PC-3 (cell line): ENCODE measurements around the gene RGS7BP. TPM values are rescaled to one million over a fixed set of nuclear protein-coding genes. Genes with fewer than 3 reads are reported as not detected.

ENCODE experiments used
- ATAC-seq: fragments of 200-7000 bp; cut with Tn5 transposase; 2 replicates; pipeline ENCODE4 v1.9.1; 2020; ENCODE audit warnings: mild to moderate bottlenecking, moderate library complexity
- BruUV-seq: library from RNA; stranded (reverse); fragments of 400-500 nt; replicated peaks from 2 replicates; lab custom pipeline; 2021; lab: Mats Ljungman, UMichigan
- CTCF ChIA-PET: fragments of 300-600 bp; sonication (Branson Sonifier 250); formaldehyde crosslinking; loops from one replicate; lab custom pipeline; 2022; ENCODE audit warnings: antibody characterized with exemption; lab: Charles Lee
- POLR2A ChIA-PET: fragments of 300-600 bp; sonication (Branson Sonifier 250); formaldehyde crosslinking; loops from one replicate; lab custom pipeline; 2022; ENCODE audit warnings: antibody characterized with exemption; ENCODE audit not compliant: unreplicated experiment; lab: Charles Lee
- DNase-seq: peaks from one replicate; pipeline ENCODE4 v3.0.0-alpha.2; 2015
- H2AFZ ChIP-seq: fragments of 300-600 bp; sonication (generic); 2 replicates; pipeline ENCODE4 v1.6.0; 2016; ENCODE audit warnings: antibody characterized with exemption, low read length
- H3F3A ChIP-seq: fragments of 300-600 bp; sonication (generic); one replicate; pipeline ENCODE4 v1.6.0; 2017; ENCODE audit warnings: antibody characterized with exemption, low read length, control low read depth, mild to moderate bottlenecking; ENCODE audit not compliant: unreplicated experiment
- H3K27ac ChIP-seq: fragments of 300-600 bp; sonication (generic); 2 replicates; pipeline ENCODE4 v1.5.1; 2016; ENCODE audit warnings: mild to moderate bottlenecking, low read length
- H3K27me3 ChIP-seq: fragments of 300-600 bp; sonication (generic); 2 replicates; pipeline ENCODE4 v1.6.1; 2016; ENCODE audit warnings: low read length, mixed read lengths
- H3K36me3 ChIP-seq: fragments of 300-600 bp; sonication (generic); 2 replicates; pipeline ENCODE4 v1.6.1; 2016; ENCODE audit warnings: low read depth, mixed run types, low read length, mixed read lengths
- H3K4me1 ChIP-seq: fragments of 300-600 bp; sonication (generic); 2 replicates; pipeline ENCODE4 v1.5.1; 2016; ENCODE audit warnings: low read length; ENCODE audit not compliant: insufficient read depth
- H3K4me2 ChIP-seq: fragments of 300-600 bp; sonication (generic); 2 replicates; pipeline ENCODE4 v1.6.0; 2016; ENCODE audit warnings: low read length
- H3K4me3 ChIP-seq: fragments of 300-600 bp; sonication (generic); 2 replicates; pipeline ENCODE4 v1.5.1; 2016; ENCODE audit warnings: mild to moderate bottlenecking, low read length, mixed read lengths
- H3K79me2 ChIP-seq: fragments of 300-600 bp; sonication (generic); 2 replicates; pipeline ENCODE4 v1.6.1; 2017; ENCODE audit warnings: low read length, mixed read lengths
- H3K9ac ChIP-seq: fragments of 300-600 bp; sonication (generic); 2 replicates; pipeline ENCODE4 v1.6.0; 2016; ENCODE audit warnings: mild to moderate bottlenecking, low read length
- H3K9me2 ChIP-seq: fragments of 300-600 bp; sonication (generic); replicated peaks from 2 replicates; pipeline ENCODE4 v1.6.1; 2016; ENCODE audit warnings: mixed run types, low read length, mixed read lengths
- H3K9me3 ChIP-seq: fragments of 300-600 bp; sonication (generic); 2 replicates; pipeline ENCODE4 v1.6.1; 2016; ENCODE audit warnings: low read length, mixed read lengths
- H4K20me1 ChIP-seq: fragments of 300-600 bp; sonication (generic); 2 replicates; pipeline ENCODE4 v1.6.1; 2016; ENCODE audit warnings: low read length, mixed read lengths
- EZH2 ChIP-seq: fragments of 300-600 bp; sonication (generic); IDR thresholded peaks from one replicate; pipeline ENCODE4 v1.6.1; 2017; ENCODE audit warnings: antibody characterized with exemption, mild to moderate bottlenecking, low read length; ENCODE audit not compliant: unreplicated experiment
- EZH2phosphoT487 ChIP-seq: fragments of 300-600 bp; sonication (generic); IDR thresholded peaks from 2 replicates; pipeline ENCODE4 v1.6.1; 2018; ENCODE audit warnings: mild to moderate bottlenecking, antibody characterized with exemption, low read length, borderline replicate concordance
- intact Hi-C: fragments of 100-400 bp; cut with micrococcal nuclease; formaldehyde crosslinking; loops from 2 replicates; pipeline ENCODE4 v1.9.0; 2023
- total RNA-seq: library from RNA; depleted of rRNA; stranded (reverse); fragments of >200 nt; gene quantifications from 2 replicates; pipeline ENCODE4 v1.2.3, GENCODE V29; 2014
- TF ChIP-seq, protein P1 (sequence below): fragments of 300-600 bp; sonication (generic); conservative IDR thresholded peaks from 2 replicates; pipeline ENCODE4 v1.5.1; 2017; ENCODE audit warnings: antibody characterized with exemption, low read depth, mild to moderate bottlenecking, low read length

RGS7BP gene
- total RNA-seq, 1 experiment from 2014 or later: 1.2 TPM

- no peak for ATAC-seq
Observed at GRCh38 chr5:64615895-64616294, 110.1 kb downstream of the RGS7BP start.

DNA sequence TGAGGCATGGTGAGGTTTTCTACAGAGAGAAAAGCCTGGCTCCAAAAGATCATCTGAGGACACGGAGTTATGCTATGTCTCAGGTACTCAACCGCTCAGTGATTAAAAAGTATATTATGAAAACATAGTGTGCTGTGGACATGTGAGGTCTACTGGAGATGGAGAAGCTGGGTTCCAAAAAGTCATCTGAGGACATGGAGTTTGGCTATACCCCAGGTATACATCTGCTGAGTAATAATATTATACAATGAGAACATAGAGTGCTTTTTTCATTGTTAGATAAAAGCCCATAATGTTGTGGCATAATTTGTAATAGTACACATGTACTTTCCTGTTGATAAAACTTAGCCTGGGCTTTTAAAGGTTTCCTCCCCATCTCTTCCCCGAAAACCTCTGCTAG, 113.8 kb downstream of the RGS7BP start:
- no peak overlapping the region for H3K9ac ChIP-seq
- no peaks in the 10 kb centered on the region for H3K9me2 ChIP-seq
- ATAC-seq (no peak), DNase-seq (no peak)
- H3K9me3 ChIP-seq: no peaks in the 10 kb centered on the region
- ChIA-PET CTCF (no interaction called here), POLR2A (no interaction called here)
- no peak overlapping the region for H3K4me3 ChIP-seq
- TF ChIP-seq EZH2 (no peak), EZH2phosphoT487 (no peak)
- TF ChIP-seq, protein P1, sequence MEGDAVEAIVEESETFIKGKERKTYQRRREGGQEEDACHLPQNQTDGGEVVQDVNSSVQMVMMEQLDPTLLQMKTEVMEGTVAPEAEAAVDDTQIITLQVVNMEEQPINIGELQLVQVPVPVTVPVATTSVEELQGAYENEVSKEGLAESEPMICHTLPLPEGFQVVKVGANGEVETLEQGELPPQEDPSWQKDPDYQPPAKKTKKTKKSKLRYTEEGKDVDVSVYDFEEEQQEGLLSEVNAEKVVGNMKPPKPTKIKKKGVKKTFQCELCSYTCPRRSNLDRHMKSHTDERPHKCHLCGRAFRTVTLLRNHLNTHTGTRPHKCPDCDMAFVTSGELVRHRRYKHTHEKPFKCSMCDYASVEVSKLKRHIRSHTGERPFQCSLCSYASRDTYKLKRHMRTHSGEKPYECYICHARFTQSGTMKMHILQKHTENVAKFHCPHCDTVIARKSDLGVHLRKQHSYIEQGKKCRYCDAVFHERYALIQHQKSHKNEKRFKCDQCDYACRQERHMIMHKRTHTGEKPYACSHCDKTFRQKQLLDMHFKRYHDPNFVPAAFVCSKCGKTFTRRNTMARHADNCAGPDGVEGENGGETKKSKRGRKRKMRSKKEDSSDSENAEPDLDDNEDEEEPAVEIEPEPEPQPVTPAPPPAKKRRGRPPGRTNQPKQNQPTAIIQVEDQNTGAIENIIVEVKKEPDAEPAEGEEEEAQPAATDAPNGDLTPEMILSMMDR: no peak
- no TSS peak for BruUV-seq
- H4K20me1 ChIP-seq: no peaks in the 10 kb centered on the region
- H3K36me3 ChIP-seq: no peaks in the 10 kb centered on the region
- no peaks in the 10 kb centered on the region for H3K4me1 ChIP-seq
- H3K27me3 ChIP-seq: no peaks in the 10 kb centered on the region
- intact Hi-C loops: loop anchor here (10.0 kb wide), 1 partner anchor 545 kb away; no protein-coding TSS in a partner anchor
- H3K27ac ChIP-seq: no peak overlapping the region
- no peaks in the 10 kb centered on the region for H3K79me2 ChIP-seq
- H3F3A ChIP-seq: no peaks in the 10 kb centered on the region
- H3K4me2 ChIP-seq: no peak overlapping the region
- no peak overlapping the region for H2AFZ ChIP-seq

More at GRCh38 chr5:64615895-64616294, 110.1 kb downstream of the RGS7BP start:
- Histone ChIP-seq H3K9me3 (no peaks in the 10 kb centered on the region), H3K9ac (no peak overlapping the region), H3K4me3 (no peak overlapping the region), H3K79me2 (no peaks in the 10 kb centered on the region), H3K4me2 (no peak overlapping the region), H4K20me1 (no peaks in the 10 kb centered on the region), H3K27ac (no peak overlapping the region), H3F3A (no peaks in the 10 kb centered on the region), H3K4me1 (no peaks in the 10 kb centered on the region), H3K9me2 (no peaks in the 10 kb centered on the region), H3K36me3 (no peaks in the 10 kb centered on the region), H2AFZ (no peak overlapping the region), H3K27me3 (no peaks in the 10 kb centered on the region)
- no peak for DNase-seq
- intact Hi-C loops: loop anchor here (10.0 kb wide), 1 partner anchor 541 kb away; no protein-coding TSS in a partner anchor
- TF ChIP-seq EZH2phosphoT487 (no peak), EZH2 (no peak)
- TF ChIP-seq, protein P1: no peak
- BruUV-seq: no TSS peak
- POLR2A ChIA-PET: no interaction called here
- CTCF ChIA-PET: no interaction called here

DNA sequence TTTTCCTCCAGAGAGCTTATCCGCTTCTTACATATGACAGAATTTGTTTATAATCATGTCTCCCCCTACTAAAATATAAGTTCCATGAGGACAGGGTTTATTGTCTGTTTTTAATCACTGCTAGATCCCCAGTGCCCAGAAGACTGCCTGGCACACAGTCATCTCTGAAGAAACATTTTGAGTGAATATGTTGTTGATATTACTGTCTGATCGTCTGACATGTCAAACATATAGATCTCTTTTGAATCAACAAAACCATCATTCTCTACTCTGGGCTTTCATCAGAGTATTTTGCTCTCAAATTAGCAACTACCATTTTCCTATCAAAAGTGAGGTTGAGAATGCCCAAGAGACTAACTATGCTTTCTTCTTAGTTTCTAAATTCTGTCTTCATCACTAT, 117.2 kb downstream of the RGS7BP start:
- Histone ChIP-seq H2AFZ (no peak overlapping the region), H4K20me1 (no peaks in the 10 kb centered on the region), H3K4me3 (no peak overlapping the region), H3K27me3 (no peaks in the 10 kb centered on the region), H3K4me2 (no peak overlapping the region), H3K27ac (no peak overlapping the region), H3K9me2 (no peaks in the 10 kb centered on the region), H3K79me2 (no peaks in the 10 kb centered on the region), H3K4me1 (no peaks in the 10 kb centered on the region; the same call in 1 of the 2 replicates), H3K9me3 (no peaks in the 10 kb centered on the region), H3K36me3 (no peaks in the 10 kb centered on the region), H3K9ac (no peak overlapping the region), H3F3A (no peaks in the 10 kb centered on the region)
- ATAC-seq (no peak), DNase-seq (no peak)
- CTCF ChIA-PET: no interaction called here
- intact Hi-C loops: no loop called here
- no TSS peak for BruUV-seq
- TF ChIP-seq, protein P1: no peak
- TF ChIP-seq EZH2 (no peak), EZH2phosphoT487 (no peak)
- POLR2A ChIA-PET: no interaction called here
